NT2/D1 (cell line): ENCODE measurements around the gene SLC41A3.
"Not testable (repeated sequence)": the region's sequence is repeated elsewhere in the genome, so short reads cannot be mapped to it uniquely, and the experiment has no call there.

Experiments used
- DNase-seq: peaks from one replicate; pipeline ENCODE4 v3.0.0-alpha.2; 2011; ENCODE audit warnings: low read depth, low spot score
- H3K27me3 ChIP-seq: 2 replicates; pipeline ENCODE4 v1.6.0; 2011; ENCODE audit warnings: mild to moderate bottlenecking; ENCODE audit not compliant: insufficient read length, insufficient read depth
- H3K36me3 ChIP-seq: 2 replicates; pipeline ENCODE4 v1.6.1; 2011; ENCODE audit warnings: mild to moderate bottlenecking, low read length, mixed read lengths; ENCODE audit not compliant: insufficient read depth, insufficient read length
- H3K4me1 ChIP-seq: 2 replicates; pipeline ENCODE4 v1.5.1; 2011; ENCODE audit not compliant: insufficient read depth, insufficient read length
- H3K4me3 ChIP-seq: 2 replicates; pipeline ENCODE4 v1.5.1; 2011; ENCODE audit warnings: low read depth; ENCODE audit not compliant: insufficient read length
- H3K9ac ChIP-seq: 2 replicates; pipeline ENCODE4 v1.6.0; 2011; ENCODE audit warnings: low read depth; ENCODE audit not compliant: insufficient read length
- H3K9me3 ChIP-seq: 2 replicates; pipeline ENCODE4 v1.5.1; 2011; ENCODE audit warnings: mild to moderate bottlenecking, low read length; ENCODE audit not compliant: insufficient read depth
- SUZ12 ChIP-seq: IDR thresholded peaks from 2 replicates; pipeline ENCODE4 v1.6.1; 2011; ENCODE audit not compliant: insufficient read length, insufficient read depth; ENCODE audit errors: extremely low read depth
- YY1 ChIP-seq: IDR thresholded peaks from 2 replicates; pipeline ENCODE4 v1.6.1; 2011; ENCODE audit not compliant: insufficient read length, insufficient read depth
- ZNF274 ChIP-seq: IDR thresholded peaks from 2 replicates; pipeline ENCODE4 v1.6.1; 2011; ENCODE audit warnings: mild to moderate bottlenecking, low read depth, low read length

Gene SLC41A3

GRCh38 chr3:125958511-125959316, 125.2 kb downstream of the SLC41A3 start:
- Histone ChIP-seq H3K4me1 (peaks cover 5% of the 10 kb centered on the region), H3K36me3 (no peaks in the 10 kb centered on the region), H3K27me3 (peaks cover 4% of the 10 kb centered on the region), H3K9me3 (no peaks in the 10 kb centered on the region), H3K4me3 (no peak overlapping the region), H3K9ac (no peak overlapping the region)
- TF ChIP-seq SUZ12, result no peak
- TF ChIP-seq YY1, result no peak
- TF ChIP-seq ZNF274, result no peak
- DNase-seq, result no peak

- Histone ChIP-seq H3K9me3 (no peaks in the 10 kb centered on the region), H3K27me3 (peaks cover 4% of the 10 kb centered on the region), H3K36me3 (no peaks in the 10 kb centered on the region), H3K4me1 (peaks cover 5% of the 10 kb centered on the region), H3K9ac (no peak overlapping the region), H3K4me3 (peak overlapping the region; percentile 24)
- no peak for TF ChIP-seq SUZ12
- no peak for TF ChIP-seq ZNF274
- no peak for TF ChIP-seq YY1
- DNase-seq, result no peak
Observed at GRCh38 chr3:125957674-125958510, 126.0 kb downstream of the SLC41A3 start.

GRCh38 chr3:125957020-125957419, 126.9 kb downstream of the SLC41A3 start:
- H3K4me3 ChIP-seq, H3K36me3 ChIP-seq, H3K9ac ChIP-seq, DNase-seq, H3K9me3 ChIP-seq, H3K4me1 ChIP-seq, H3K27me3 ChIP-seq: not testable (repeated sequence)
